SK-N-SH (cell line): ENCODE results near the gene MB21D2. TPM values are rescaled to one million over a fixed set of nuclear protein-coding genes. Genes with fewer than 3 reads are reported as not detected.

Experiments
- CTCF ChIA-PET: fragments of 300-600, 350-600 bp; formaldehyde crosslinking; extraction: SDS; loops from one replicate; lab custom pipeline; 2021; lab: Yijun Ruan, JAX
- POLR2A ChIA-PET: fragments of 350-600 bp; sonication (Branson Sonifier 250); formaldehyde crosslinking; extraction: SDS; loops from one replicate; lab custom pipeline; 2020; ENCODE audit warnings: antibody characterized with exemption, inconsistent platforms; lab: Yijun Ruan, JAX
- DNase-seq: peaks from one replicate; pipeline ENCODE4 v3.0.0; 2012
- H2AFZ ChIP-seq: fragments of 200-600 bp; sonication (generic); 2 replicates; pipeline ENCODE4 v1.8.1; 2016; ENCODE audit warnings: antibody characterized with exemption, mild to moderate bottlenecking, low read depth
- H3F3A ChIP-seq: fragments of 200-600 bp; sonication (generic); replicated peaks from 2 replicates; pipeline ENCODE3; 2016; ENCODE audit warnings: antibody characterized with exemption, mild to moderate bottlenecking; ENCODE audit not compliant: insufficient read depth
- H3K27ac ChIP-seq, 2 experiments: fragments of 200-500 bp in 1 of 2; fragments of 200-600 bp in 1 of 2; sonication (Bioruptor generic) in 1 of 2; sonication (generic), shearing (Covaris generic) in 1 of 2; 2 replicates each; pipeline versions ENCODE4 v1.5.1 to v1.6.1; 2014 to 2016; ENCODE audit warnings: low read depth in 2 of 2, inconsistent platforms in 1 of 2, low read length in 1 of 2, mild to moderate bottlenecking in 1 of 2, mixed read lengths in 1 of 2
- H3K27me3 ChIP-seq: fragments of 200-600 bp; sonication (generic), shearing (Covaris generic); 2 replicates; pipeline ENCODE4 v1.6.1; 2016; ENCODE audit warnings: mixed run types; ENCODE audit not compliant: insufficient read depth
- H3K36me3 ChIP-seq, 2 experiments: fragments of 200-500 bp in 1 of 2; fragments of 200-600 bp in 1 of 2; sonication (Bioruptor generic) in 1 of 2; sonication (generic) in 1 of 2; replicated peaks in 1 of 2; 2 replicates each; pipeline versions ENCODE3 to v1.5.1; 2014 to 2016; ENCODE audit warnings: low read length in 1 of 2, mild to moderate bottlenecking in 1 of 2; ENCODE audit not compliant: insufficient read depth in 2 of 2, control insufficient read depth in 1 of 2
- H3K4me1 ChIP-seq, 2 experiments: fragments of 200-500 bp in 1 of 2; fragments of 200-600 bp in 1 of 2; sonication (Bioruptor generic) in 1 of 2; sonication (generic), shearing (Covaris generic) in 1 of 2; 2 replicates each; pipeline versions ENCODE4 v1.5.1 to v1.6.1; 2014 to 2016; ENCODE audit warnings: low read depth in 1 of 2, low read length in 1 of 2, mixed run types in 1 of 2; ENCODE audit not compliant: insufficient read depth in 2 of 2, control insufficient read depth in 1 of 2
- H3K4me2 ChIP-seq: fragments of 200-600 bp; sonication (generic), shearing (Covaris generic); 2 replicates; pipeline ENCODE4 v1.6.1; 2017; ENCODE audit warnings: mixed run types
- H3K4me3 ChIP-seq, 2 experiments: fragments of 200-500 bp in 1 of 2; fragments of 200-600 bp in 1 of 2; sonication (Bioruptor generic) in 1 of 2; sonication (generic), shearing (Covaris generic) in 1 of 2; 2 replicates each; pipeline versions ENCODE4 v1.5.1 to v1.8.1; 2014 to 2016; ENCODE audit warnings: low read depth in 2 of 2, inconsistent platforms in 1 of 2, low read length in 1 of 2, mild to moderate bottlenecking in 1 of 2, mixed read lengths in 1 of 2, moderate library complexity in 1 of 2
- H3K79me2 ChIP-seq: fragments of 200-600 bp; sonication (generic); 2 replicates; pipeline ENCODE4 v1.8.1; 2017; ENCODE audit warnings: mild to moderate bottlenecking; ENCODE audit not compliant: insufficient read depth
- H3K9ac ChIP-seq: fragments of 200-600 bp; sonication (generic); 2 replicates; pipeline ENCODE4 v1.6.1; 2017; ENCODE audit warnings: mixed run types
- H3K9me2 ChIP-seq: fragments of 200-600 bp; sonication (generic); 2 replicates; pipeline ENCODE4 v1.6.1; 2017; ENCODE audit warnings: mixed run types
- H3K9me3 ChIP-seq: fragments of 200-600 bp; sonication (generic); 2 replicates; pipeline ENCODE4 v1.6.1; 2017; ENCODE audit warnings: mixed run types, mild to moderate bottlenecking, moderate library complexity
- H4K20me1 ChIP-seq: fragments of 200-600 bp; sonication (generic); 2 replicates; pipeline ENCODE4 v1.6.1; 2017; ENCODE audit warnings: mild to moderate bottlenecking, mixed run types; ENCODE audit not compliant: insufficient read depth
- CHD2 ChIP-seq: fragments of 150-350 bp; IDR thresholded peaks from 2 replicates; pipeline ENCODE4 v1.6.1; 2018; ENCODE audit warnings: low read length; ENCODE audit not compliant: partially characterized antibody
- ELF1 ChIP-seq: IDR thresholded peaks from 2 replicates; pipeline ENCODE4 v1.4.0; 2012
- EZH2phosphoT487 ChIP-seq: fragments of 200-600 bp; sonication (generic); IDR thresholded peaks from 2 replicates; pipeline ENCODE4 v1.6.1; 2017; ENCODE audit warnings: low read depth, mixed run types, mild to moderate bottlenecking, antibody characterized with exemption, moderate library complexity, borderline replicate concordance
- FOXJ3 ChIP-seq: sonication (generic); formaldehyde crosslinking; IDR thresholded peaks from 2 replicates; pipeline ENCODE4 v1.5.1; 2020; ENCODE audit warnings: mild to moderate bottlenecking, missing genetic modification reagents
- FOXM1 ChIP-seq: IDR thresholded peaks from 2 replicates; pipeline ENCODE4 v1.4.0; 2012; ENCODE audit warnings: low read depth, mild to moderate bottlenecking
- RAD21 ChIP-seq: IDR thresholded peaks from 2 replicates; pipeline ENCODE4 v1.6.1; 2012; ENCODE audit warnings: mild to moderate bottlenecking, low read length
- RCOR1 ChIP-seq: fragments of 150-350 bp; IDR thresholded peaks from 2 replicates; pipeline ENCODE4 v1.6.1; 2017; ENCODE audit warnings: antibody characterized with exemption, low read length
- SIN3A ChIP-seq: IDR thresholded peaks from 2 replicates; pipeline ENCODE4 v1.6.1; 2012; ENCODE audit warnings: low read depth, mild to moderate bottlenecking, low read length, moderate library complexity, borderline replicate concordance
- WGBS: methylation state at CpG from one replicate; pipeline ENCODE4 v1.1.6; 2017; ENCODE audit warnings: low lambda C conversion rate; 5-methylcytosine and 5-hydroxymethylcytosine counted together
- polyA plus RNA-seq, 3 experiments: library from polyadenylated mRNA; depleted of rRNA; stranded (reverse); fragments of >200 nt; gene quantifications; 2 replicates each; pipeline ENCODE4 v1.2.3, GENCODE V29; 2012
- TF ChIP-seq, protein P1 (sequence below): fragments of 200-600 bp; sonication (generic); IDR thresholded peaks from 2 replicates; pipeline ENCODE4 v1.6.1; 2017; ENCODE audit warnings: antibody characterized with exemption, mild to moderate bottlenecking, moderate library complexity
- TF ChIP-seq, protein P2 (sequence below): IDR thresholded peaks from 2 replicates; pipeline ENCODE4 v1.6.1; 2012; ENCODE audit warnings: mild to moderate bottlenecking, low read depth, low read length, moderate library complexity
- TF ChIP-seq, protein P3 (sequence below): IDR thresholded peaks from 2 replicates; pipeline ENCODE4 v1.4.0; 2012; ENCODE audit warnings: low read depth

The MB21D2 gene
- polyA plus RNA-seq, 1 of the 3 experiments (the other 2 are of a cell fraction), result 12.7 TPM

DNA sequence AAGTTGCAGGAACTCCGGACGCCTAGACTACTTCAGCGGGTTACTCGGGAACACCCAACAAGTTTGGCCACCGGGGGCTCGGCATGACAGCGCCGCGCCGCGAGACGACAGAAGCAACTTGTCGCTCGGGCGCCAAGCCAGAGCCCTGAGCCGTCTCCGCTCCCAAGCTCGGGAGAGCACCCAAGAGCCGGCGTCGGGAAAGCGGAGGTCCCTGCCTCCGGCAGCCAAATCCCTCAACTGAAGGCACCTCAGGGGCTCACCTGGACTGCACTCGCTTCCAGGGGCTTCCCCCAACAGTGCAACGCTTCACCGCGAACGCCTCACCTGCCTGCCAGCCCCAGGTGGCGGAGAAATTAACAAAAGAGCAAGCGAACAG is 640 bp downstream of the MB21D2 start:
- 1% methylated on average over 12 of the region's 30 CpGs for WGBS
- peak overlapping the region; percentile 60 for H2AFZ ChIP-seq
- peak; percentile 68 for DNase-seq
- H3K4me2 ChIP-seq, result peak overlapping the region; percentile 84
- H3K79me2 ChIP-seq, result peaks cover 53% of the 10 kb centered on the region
- no peaks in the 10 kb centered on the region for H3K9me3 ChIP-seq
- H3F3A ChIP-seq, result no peaks in the 10 kb centered on the region
- POLR2A ChIA-PET, result no interaction called here
- no peak for TF ChIP-seq CHD2
- peak overlapping the region; percentile 91 to 98 for H3K4me3 ChIP-seq
- CTCF ChIA-PET, result interaction anchor here (1.4 to 2.1 kb wide), 5 partner anchors 7 to 104 kb away, joined by 5 to 10 read pairs (median 7); no protein-coding TSS in a partner anchor
- no peaks in the 10 kb centered on the region for H3K36me3 ChIP-seq
- H3K4me1 ChIP-seq, result peaks cover 7 to 15% of the 10 kb centered on the region in 2 experiments; a peak in 3 of 4 replicates
- H3K9me2 ChIP-seq, result no peaks in the 10 kb centered on the region
- H4K20me1 ChIP-seq, result peaks cover 10% of the 10 kb centered on the region
- no peaks in the 10 kb centered on the region for H3K27me3 ChIP-seq
- H3K9ac ChIP-seq, result peak overlapping the region; percentile 92
- peak overlapping the region; percentile 85 to 95 for H3K27ac ChIP-seq

DNA sequence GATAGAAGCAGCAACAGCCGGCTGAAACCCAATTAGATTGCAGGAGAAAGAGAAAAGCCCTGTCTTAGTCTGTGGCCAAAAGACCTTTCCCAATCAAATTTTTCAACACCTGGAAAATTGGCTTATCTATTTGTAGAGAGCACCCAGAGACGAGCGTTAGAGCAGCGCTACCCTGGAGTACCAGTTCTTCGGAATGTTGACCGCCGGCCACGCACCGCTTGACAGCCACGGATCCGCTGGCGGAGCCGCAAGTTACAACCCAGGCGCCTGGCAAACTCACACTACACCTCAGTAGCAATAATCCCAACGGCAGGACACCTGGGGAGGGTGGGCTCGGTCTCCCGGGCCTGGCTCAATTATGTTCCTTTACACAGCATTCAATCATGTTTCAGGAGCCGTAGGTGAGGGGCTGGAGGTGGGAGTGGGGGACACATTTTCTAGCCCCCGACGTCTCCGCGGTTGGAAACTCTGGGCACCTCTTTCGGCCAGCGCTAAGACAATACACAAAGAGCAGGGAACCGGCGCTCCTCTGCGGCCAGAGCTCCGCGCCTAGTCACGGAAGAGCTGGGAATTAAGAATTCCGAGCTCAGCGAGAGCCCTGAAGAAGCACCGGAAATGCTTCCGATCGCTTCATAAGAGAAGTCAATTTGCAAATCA is 1.2 kb downstream of the MB21D2 start:
- H2AFZ ChIP-seq, result peak overlapping the region; percentile 60; the same call in 1 of the 2 replicates
- peak; percentile 36 for DNase-seq
- no peaks in the 10 kb centered on the region for H3K36me3 ChIP-seq
- peak overlapping the region; percentile 84 for H3K4me2 ChIP-seq
- CTCF ChIA-PET, result interaction anchor here (1.4 to 2.9 kb wide), 7 partner anchors 8 to 104 kb away, joined by 5 to 23 read pairs (median 8); no protein-coding TSS in a partner anchor
- peaks cover 10% of the 10 kb centered on the region for H4K20me1 ChIP-seq
- H3K9me3 ChIP-seq, result no peaks in the 10 kb centered on the region
- H3K27ac ChIP-seq, result peak overlapping the region; percentile 39 to 95; a peak in 3 of 4 replicates
- H3F3A ChIP-seq, result no peaks in the 10 kb centered on the region
- WGBS, result 7% methylated on average over 22 of the region's 35 CpGs
- TF ChIP-seq ELF1 (0 out of 2 replicates have a peak, but pooled peaks have one; percentile 11), FOXJ3 (CRISPR knock-in tag) (no peak), EZH2phosphoT487 (no peak), FOXM1 (no peak), RCOR1 (no peak), SIN3A (0 out of 2 replicates have a peak, but pooled peaks have one; percentile 21), RAD21 (no peak)
- TF ChIP-seq, protein P1, sequence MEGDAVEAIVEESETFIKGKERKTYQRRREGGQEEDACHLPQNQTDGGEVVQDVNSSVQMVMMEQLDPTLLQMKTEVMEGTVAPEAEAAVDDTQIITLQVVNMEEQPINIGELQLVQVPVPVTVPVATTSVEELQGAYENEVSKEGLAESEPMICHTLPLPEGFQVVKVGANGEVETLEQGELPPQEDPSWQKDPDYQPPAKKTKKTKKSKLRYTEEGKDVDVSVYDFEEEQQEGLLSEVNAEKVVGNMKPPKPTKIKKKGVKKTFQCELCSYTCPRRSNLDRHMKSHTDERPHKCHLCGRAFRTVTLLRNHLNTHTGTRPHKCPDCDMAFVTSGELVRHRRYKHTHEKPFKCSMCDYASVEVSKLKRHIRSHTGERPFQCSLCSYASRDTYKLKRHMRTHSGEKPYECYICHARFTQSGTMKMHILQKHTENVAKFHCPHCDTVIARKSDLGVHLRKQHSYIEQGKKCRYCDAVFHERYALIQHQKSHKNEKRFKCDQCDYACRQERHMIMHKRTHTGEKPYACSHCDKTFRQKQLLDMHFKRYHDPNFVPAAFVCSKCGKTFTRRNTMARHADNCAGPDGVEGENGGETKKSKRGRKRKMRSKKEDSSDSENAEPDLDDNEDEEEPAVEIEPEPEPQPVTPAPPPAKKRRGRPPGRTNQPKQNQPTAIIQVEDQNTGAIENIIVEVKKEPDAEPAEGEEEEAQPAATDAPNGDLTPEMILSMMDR, result no peak
- TF ChIP-seq, protein P2, sequence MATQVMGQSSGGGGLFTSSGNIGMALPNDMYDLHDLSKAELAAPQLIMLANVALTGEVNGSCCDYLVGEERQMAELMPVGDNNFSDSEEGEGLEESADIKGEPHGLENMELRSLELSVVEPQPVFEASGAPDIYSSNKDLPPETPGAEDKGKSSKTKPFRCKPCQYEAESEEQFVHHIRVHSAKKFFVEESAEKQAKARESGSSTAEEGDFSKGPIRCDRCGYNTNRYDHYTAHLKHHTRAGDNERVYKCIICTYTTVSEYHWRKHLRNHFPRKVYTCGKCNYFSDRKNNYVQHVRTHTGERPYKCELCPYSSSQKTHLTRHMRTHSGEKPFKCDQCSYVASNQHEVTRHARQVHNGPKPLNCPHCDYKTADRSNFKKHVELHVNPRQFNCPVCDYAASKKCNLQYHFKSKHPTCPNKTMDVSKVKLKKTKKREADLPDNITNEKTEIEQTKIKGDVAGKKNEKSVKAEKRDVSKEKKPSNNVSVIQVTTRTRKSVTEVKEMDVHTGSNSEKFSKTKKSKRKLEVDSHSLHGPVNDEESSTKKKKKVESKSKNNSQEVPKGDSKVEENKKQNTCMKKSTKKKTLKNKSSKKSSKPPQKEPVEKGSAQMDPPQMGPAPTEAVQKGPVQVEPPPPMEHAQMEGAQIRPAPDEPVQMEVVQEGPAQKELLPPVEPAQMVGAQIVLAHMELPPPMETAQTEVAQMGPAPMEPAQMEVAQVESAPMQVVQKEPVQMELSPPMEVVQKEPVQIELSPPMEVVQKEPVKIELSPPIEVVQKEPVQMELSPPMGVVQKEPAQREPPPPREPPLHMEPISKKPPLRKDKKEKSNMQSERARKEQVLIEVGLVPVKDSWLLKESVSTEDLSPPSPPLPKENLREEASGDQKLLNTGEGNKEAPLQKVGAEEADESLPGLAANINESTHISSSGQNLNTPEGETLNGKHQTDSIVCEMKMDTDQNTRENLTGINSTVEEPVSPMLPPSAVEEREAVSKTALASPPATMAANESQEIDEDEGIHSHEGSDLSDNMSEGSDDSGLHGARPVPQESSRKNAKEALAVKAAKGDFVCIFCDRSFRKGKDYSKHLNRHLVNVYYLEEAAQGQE, result no peak
- TF ChIP-seq, protein P3, sequence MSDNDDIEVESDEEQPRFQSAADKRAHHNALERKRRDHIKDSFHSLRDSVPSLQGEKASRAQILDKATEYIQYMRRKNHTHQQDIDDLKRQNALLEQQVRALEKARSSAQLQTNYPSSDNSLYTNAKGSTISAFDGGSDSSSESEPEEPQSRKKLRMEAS, result peak; percentile 11; the same call in 1 of the 2 replicates
- TF ChIP-seq, all 33 proteins: peak for 3
- peaks cover 58% of the 10 kb centered on the region for H3K79me2 ChIP-seq
- H3K9me2 ChIP-seq, result no peaks in the 10 kb centered on the region
- no peaks in the 10 kb centered on the region for H3K27me3 ChIP-seq
- peaks cover 7 to 15% of the 10 kb centered on the region in 2 experiments; a peak in 3 of 4 replicates for H3K4me1 ChIP-seq
- POLR2A ChIA-PET, result no interaction called here
- peak overlapping the region; percentile 91 to 98 for H3K4me3 ChIP-seq
- peak overlapping the region; percentile 92 for H3K9ac ChIP-seq
